ENCODE data around the gene NR3C2. TPM values are rescaled to one million over a fixed set of nuclear protein-coding genes. Genes with fewer than 3 reads are reported as not detected.

The NR3C2 gene
- total RNA-seq, 1 donor from 2014 or later: 2.5 TPM

DNA sequence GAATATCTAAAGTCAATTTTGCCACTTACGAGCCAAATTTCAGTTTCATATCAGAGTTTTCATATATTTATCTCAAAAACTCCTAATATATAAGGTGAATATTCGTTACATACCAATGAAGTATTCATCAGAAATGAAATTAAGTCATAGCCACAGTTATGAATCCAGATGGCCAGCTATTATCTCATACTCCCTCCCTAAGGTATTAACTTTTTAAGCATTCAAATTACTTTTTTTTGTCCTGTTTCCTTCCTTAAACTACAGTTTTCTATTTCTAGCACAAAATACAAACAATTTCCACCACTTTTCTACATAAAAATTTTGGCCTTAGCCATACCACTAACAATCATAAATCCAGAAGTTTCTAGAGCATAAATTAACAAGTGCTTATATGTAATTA lies 13.0 kb downstream of the NR3C2 start:
- Histone ChIP-seq H3K79me2 (ENCODE audit: insufficient read depth, low read length) (no peaks in the 10 kb centered on the region), H3K27me3 (ENCODE audit: insufficient read depth, low read length) (no peaks in the 10 kb centered on the region), H3K36me3 (ENCODE audit: insufficient read depth, low read length) (no peaks in the 10 kb centered on the region), H3K4me1 (ENCODE audit: insufficient read depth, low read length) (no peaks in the 10 kb centered on the region), H4K20me1 (ENCODE audit: insufficient read depth, low read length) (no peaks in the 10 kb centered on the region), H3K4me3 (ENCODE audit: insufficient read depth, low read depth, low read length) (no peak overlapping the region), H3K27ac (ENCODE audit: low read depth, low read length) (no peak overlapping the region), H3K4me2 (ENCODE audit: low read length) (no peak overlapping the region), H3K9me3 (ENCODE audit: insufficient read depth, low read depth, low read length) (no peaks in the 10 kb centered on the region), H2AFZ (ENCODE audit: low read depth, low read length) (no peak overlapping the region), H3K9ac (ENCODE audit: low read length) (no peak overlapping the region)
- Mint-ChIP-seq H3K9me3 (ENCODE audit: unreplicated experiment) (no peaks in the 10 kb centered on the region), H3K4me3 (ENCODE audit: unreplicated experiment) (no peak overlapping the region), H3K36me3 (ENCODE audit: low read depth, unreplicated experiment) (no peaks in the 10 kb centered on the region), H3K27me3 (ENCODE audit: low read depth, unreplicated experiment) (no peaks in the 10 kb centered on the region), H3K4me1 (ENCODE audit: low read depth, unreplicated experiment) (peaks cover 2% of the 10 kb centered on the region), H3K27ac (ENCODE audit: unreplicated experiment) (no peak overlapping the region)
- DNase-seq (ENCODE audit: low read depth): no peak
- FAIRE-seq: no peak
- TF ChIP-seq, protein P1, sequence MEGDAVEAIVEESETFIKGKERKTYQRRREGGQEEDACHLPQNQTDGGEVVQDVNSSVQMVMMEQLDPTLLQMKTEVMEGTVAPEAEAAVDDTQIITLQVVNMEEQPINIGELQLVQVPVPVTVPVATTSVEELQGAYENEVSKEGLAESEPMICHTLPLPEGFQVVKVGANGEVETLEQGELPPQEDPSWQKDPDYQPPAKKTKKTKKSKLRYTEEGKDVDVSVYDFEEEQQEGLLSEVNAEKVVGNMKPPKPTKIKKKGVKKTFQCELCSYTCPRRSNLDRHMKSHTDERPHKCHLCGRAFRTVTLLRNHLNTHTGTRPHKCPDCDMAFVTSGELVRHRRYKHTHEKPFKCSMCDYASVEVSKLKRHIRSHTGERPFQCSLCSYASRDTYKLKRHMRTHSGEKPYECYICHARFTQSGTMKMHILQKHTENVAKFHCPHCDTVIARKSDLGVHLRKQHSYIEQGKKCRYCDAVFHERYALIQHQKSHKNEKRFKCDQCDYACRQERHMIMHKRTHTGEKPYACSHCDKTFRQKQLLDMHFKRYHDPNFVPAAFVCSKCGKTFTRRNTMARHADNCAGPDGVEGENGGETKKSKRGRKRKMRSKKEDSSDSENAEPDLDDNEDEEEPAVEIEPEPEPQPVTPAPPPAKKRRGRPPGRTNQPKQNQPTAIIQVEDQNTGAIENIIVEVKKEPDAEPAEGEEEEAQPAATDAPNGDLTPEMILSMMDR (IDR thresholded peaks at IDR 0.05; ENCODE audit: insufficient read depth, low read depth, low read length): no peak
- no peak for TF ChIP-seq EZH2 (IDR thresholded peaks at IDR 0.05; ENCODE audit: insufficient read depth, low read length)

- no peaks in the 10 kb centered on the region for H3K36me3 ChIP-seq (ENCODE audit: insufficient read depth, low read length)
- TF ChIP-seq, protein P1 (IDR thresholded peaks at IDR 0.05; ENCODE audit: insufficient read depth, low read depth, low read length): no peak
- no peak for TF ChIP-seq EZH2 (IDR thresholded peaks at IDR 0.05; ENCODE audit: insufficient read depth, low read length)
- H3K4me3 Mint-ChIP-seq (ENCODE audit: unreplicated experiment): no peak overlapping the region
- H3K9me3 Mint-ChIP-seq (ENCODE audit: unreplicated experiment): no peaks in the 10 kb centered on the region
- no peak for FAIRE-seq
- H4K20me1 ChIP-seq (ENCODE audit: insufficient read depth, low read length): no peaks in the 10 kb centered on the region
- H3K4me1 Mint-ChIP-seq (ENCODE audit: low read depth, unreplicated experiment): peaks cover 2% of the 10 kb centered on the region
- H3K4me3 ChIP-seq (ENCODE audit: insufficient read depth, low read depth, low read length): no peak overlapping the region
- no peak overlapping the region for H3K27ac ChIP-seq (ENCODE audit: low read depth, low read length)
- no peaks in the 10 kb centered on the region for H3K79me2 ChIP-seq (ENCODE audit: insufficient read depth, low read length)
- no peaks in the 10 kb centered on the region for H3K27me3 ChIP-seq (ENCODE audit: insufficient read depth, low read length)
- DNase-seq (ENCODE audit: low read depth): no peak
- no peak overlapping the region for H2AFZ ChIP-seq (ENCODE audit: low read depth, low read length)
- H3K9ac ChIP-seq (ENCODE audit: low read length): no peak overlapping the region
- H3K4me2 ChIP-seq (ENCODE audit: low read length): no peak overlapping the region
- no peak overlapping the region for H3K27ac Mint-ChIP-seq (ENCODE audit: unreplicated experiment)
- no peaks in the 10 kb centered on the region for H3K4me1 ChIP-seq (ENCODE audit: insufficient read depth, low read length)
- H3K27me3 Mint-ChIP-seq (ENCODE audit: low read depth, unreplicated experiment): no peaks in the 10 kb centered on the region
- no peaks in the 10 kb centered on the region for H3K9me3 ChIP-seq (ENCODE audit: insufficient read depth, low read depth, low read length)
- no peaks in the 10 kb centered on the region for H3K36me3 Mint-ChIP-seq (ENCODE audit: low read depth, unreplicated experiment)
These were observed 15.6 kb downstream of the NR3C2 start for GRCh38 chr4:148426643-148427042.

- Histone ChIP-seq H4K20me1 (ENCODE audit: insufficient read depth, low read length) (no peaks in the 10 kb centered on the region), H3K4me3 (ENCODE audit: insufficient read depth, low read depth, low read length) (no peak overlapping the region), H3K79me2 (ENCODE audit: insufficient read depth, low read length) (no peaks in the 10 kb centered on the region), H2AFZ (ENCODE audit: low read depth, low read length) (no peak overlapping the region), H3K4me1 (ENCODE audit: insufficient read depth, low read length) (no peaks in the 10 kb centered on the region), H3K27me3 (ENCODE audit: insufficient read depth, low read length) (no peaks in the 10 kb centered on the region), H3K36me3 (ENCODE audit: insufficient read depth, low read length) (no peaks in the 10 kb centered on the region), H3K9ac (ENCODE audit: low read length) (no peak overlapping the region), H3K27ac (ENCODE audit: low read depth, low read length) (no peak overlapping the region), H3K4me2 (ENCODE audit: low read length) (no peak overlapping the region), H3K9me3 (ENCODE audit: insufficient read depth, low read depth, low read length) (no peaks in the 10 kb centered on the region)
- Mint-ChIP-seq H3K4me1 (ENCODE audit: low read depth, unreplicated experiment) (no peaks in the 10 kb centered on the region), H3K27ac (ENCODE audit: unreplicated experiment) (no peak overlapping the region), H3K4me3 (ENCODE audit: unreplicated experiment) (no peak overlapping the region), H3K27me3 (ENCODE audit: low read depth, unreplicated experiment) (no peaks in the 10 kb centered on the region), H3K36me3 (ENCODE audit: low read depth, unreplicated experiment) (no peaks in the 10 kb centered on the region), H3K9me3 (ENCODE audit: unreplicated experiment) (no peaks in the 10 kb centered on the region)
- FAIRE-seq (peak; percentile 49), DNase-seq (ENCODE audit: low read depth) (no peak)
- TF ChIP-seq, protein P1 (IDR thresholded peaks at IDR 0.05; ENCODE audit: insufficient read depth, low read depth, low read length): no peak
- TF ChIP-seq EZH2 (IDR thresholded peaks at IDR 0.05; ENCODE audit: insufficient read depth, low read length): no peak
These were observed 16.7 kb downstream of the NR3C2 start for GRCh38 chr4:148425327-148426110.
